ENCODE measurements around the gene CST9L.

CST9L gene

DNA sequence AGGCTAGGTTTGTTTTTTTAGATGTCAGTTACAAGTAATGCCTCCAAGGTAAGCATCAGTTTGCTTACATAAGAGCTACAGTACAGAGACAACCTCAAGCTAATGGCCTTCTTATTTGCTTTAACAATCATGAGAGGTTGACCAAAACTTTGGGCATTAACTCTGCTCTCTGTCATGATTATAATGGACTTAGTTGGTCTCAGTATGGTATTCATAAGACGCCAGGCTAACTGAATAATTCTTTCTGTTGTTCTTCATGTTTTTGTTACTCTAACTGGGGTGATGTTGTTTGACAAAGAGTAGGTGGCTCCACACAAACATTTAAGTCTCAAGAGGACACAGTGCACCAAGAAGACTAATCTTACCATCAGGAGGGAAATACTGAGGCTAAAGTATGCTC is 27.7 kb upstream of the CST9L start:
- Histone ChIP-seq H3K36me3 (ENCODE audit: control insufficient read depth in 1 of 2, insufficient read depth in 2 of 2, low read length in 2 of 2) (no peaks in the 10 kb centered on the region), H3K27me3 (ENCODE audit: insufficient read depth, low read length) (no peaks in the 10 kb centered on the region), H2BK12ac (ENCODE audit: low read length) (no peak overlapping the region), H4K12ac (ENCODE audit: low read depth, low read length) (no peak overlapping the region), H3K4me2 (ENCODE audit: low read length) (no peak overlapping the region), H2AK5ac (ENCODE audit: low read length) (no peak overlapping the region), H3K18ac (ENCODE audit: low read length) (no peak overlapping the region), H3K4me3 (ENCODE audit: low read depth, low read length) (no peak overlapping the region), H3K9ac (ENCODE audit: low read length) (no peak overlapping the region), H2AFZ (ENCODE audit: insufficient read depth, low read length, poor library complexity) (no peak overlapping the region), H3K9me3 (ENCODE audit: insufficient read depth, low read depth, low read length) (peaks cover 2% of the 10 kb centered on the region), H3K79me2 (ENCODE audit: control insufficient read depth, insufficient read depth, low read length, poor library complexity) (no peaks in the 10 kb centered on the region), H2BK120ac (ENCODE audit: insufficient read depth, low read length, poor library complexity) (no peak overlapping the region), H4K8ac (ENCODE audit: low read depth, low read length) (no peak overlapping the region), H3K4ac (ENCODE audit: low read depth, low read length) (no peak overlapping the region), H3K23ac (ENCODE audit: low read length) (no peak overlapping the region), H4K91ac (ENCODE audit: low read depth, low read length) (no peak overlapping the region), H3K4me1 (ENCODE audit: control insufficient read depth in 1 of 2, insufficient read depth in 2 of 2, low read length in 2 of 2) (peaks cover 0 to 1% of the 10 kb centered on the region in 2 experiments), H3K79me1 (ENCODE audit: low read length) (no peaks in the 10 kb centered on the region), H3K27ac (ENCODE audit: low read depth, low read length) (no peak overlapping the region), H2BK5ac (ENCODE audit: low read depth, low read length, poor library complexity) (no peak overlapping the region), H3K14ac (ENCODE audit: low read length) (no peak overlapping the region)
- WGBS (ENCODE audit: extremely low coverage, insufficient coverage, insufficient read length), result no CpG with 5 or more reads among the region's 1 CpG
- DNase-seq, result no peak

DNA sequence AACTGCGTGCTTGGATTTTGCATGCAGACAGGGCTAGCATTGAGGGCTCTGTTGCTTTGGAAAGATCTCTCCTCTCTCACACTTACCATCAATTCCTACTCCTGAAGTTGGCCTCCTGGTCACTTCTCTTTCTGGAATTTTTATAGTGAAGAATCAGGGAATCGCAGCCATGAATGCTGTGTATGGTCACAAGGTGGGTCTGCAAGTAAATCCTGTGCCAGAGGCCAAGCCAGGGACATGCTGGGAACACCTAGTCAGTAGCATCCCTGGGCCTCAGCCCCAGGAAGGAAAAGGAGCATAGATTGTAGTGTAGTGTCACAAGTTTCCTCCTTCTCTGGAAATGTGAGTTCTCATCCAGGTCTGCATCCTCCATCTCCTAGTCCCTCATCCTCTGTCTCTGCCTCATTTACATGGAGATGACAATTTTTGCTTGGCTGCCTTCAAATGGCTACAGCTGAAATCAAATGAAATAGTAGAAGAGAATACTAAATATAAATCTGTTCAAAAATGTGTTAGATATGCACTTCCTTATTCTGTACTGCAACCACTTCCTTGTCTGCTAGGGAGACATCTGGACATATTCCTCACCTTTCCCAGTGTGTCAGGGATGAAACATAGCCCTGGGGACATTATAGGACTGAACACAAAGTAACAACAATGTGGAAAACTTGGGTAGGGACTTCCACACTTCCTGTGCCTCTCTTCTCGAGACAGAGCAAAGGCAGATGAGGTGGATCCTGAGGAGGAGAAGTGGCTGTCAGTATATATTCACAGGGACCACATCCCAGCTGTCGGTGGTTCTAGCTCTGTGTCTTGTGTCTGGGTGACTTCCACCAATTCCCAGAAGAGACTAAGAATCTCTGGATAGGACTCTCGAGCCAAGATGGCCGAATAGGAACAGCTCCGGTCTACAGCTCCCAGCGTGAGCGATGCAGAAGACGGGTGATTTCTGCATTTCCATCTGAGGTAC is 20.4 kb upstream of the CST9L start:
- DNase-seq, result no peak
- H2BK5ac ChIP-seq (ENCODE audit: low read depth, low read length, poor library complexity), result no peak overlapping the region

DNA sequence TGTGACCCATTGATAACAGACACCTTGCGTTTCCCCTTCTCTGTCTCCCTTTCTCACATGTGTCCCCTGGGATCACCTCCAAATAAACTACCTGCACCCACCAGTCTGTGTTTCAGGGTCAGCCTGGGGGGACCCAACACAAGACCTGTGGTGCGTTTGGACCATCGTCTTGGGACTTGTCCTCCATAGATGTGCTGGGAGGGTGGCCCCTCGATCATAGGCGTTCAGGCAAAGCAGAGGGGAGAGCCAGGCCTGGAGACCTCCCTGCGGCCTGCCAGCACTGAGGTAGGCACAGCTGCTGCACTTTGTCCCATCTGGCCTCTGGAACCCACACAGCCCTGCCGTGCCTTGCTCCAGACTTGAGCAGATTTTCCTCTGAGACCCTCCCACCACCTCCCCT is 19.3 kb upstream of the CST9L start:
- Histone ChIP-seq H4K12ac (ENCODE audit: low read depth, low read length) (no peak overlapping the region), H3K4ac (ENCODE audit: low read depth, low read length) (no peak overlapping the region), H2AK5ac (ENCODE audit: low read length) (no peak overlapping the region), H2AFZ (ENCODE audit: insufficient read depth, low read length, poor library complexity) (no peak overlapping the region), H2BK12ac (ENCODE audit: low read length) (no peak overlapping the region), H3K9ac (ENCODE audit: low read length) (no peak overlapping the region), H3K79me1 (ENCODE audit: low read length) (no peaks in the 10 kb centered on the region), H3K27ac (ENCODE audit: low read depth, low read length) (no peak overlapping the region), H3K36me3 (ENCODE audit: control insufficient read depth in 1 of 2, insufficient read depth in 2 of 2, low read length in 2 of 2) (no peaks in the 10 kb centered on the region), H3K4me1 (ENCODE audit: control insufficient read depth in 1 of 2, insufficient read depth in 2 of 2, low read length in 2 of 2) (no peaks in the 10 kb centered on the region), H3K4me3 (ENCODE audit: low read depth, low read length) (no peak overlapping the region), H3K18ac (ENCODE audit: low read length) (no peak overlapping the region), H4K91ac (ENCODE audit: low read depth, low read length) (no peak overlapping the region), H4K8ac (ENCODE audit: low read depth, low read length) (no peak overlapping the region), H2BK5ac (ENCODE audit: low read depth, low read length, poor library complexity) (no peak overlapping the region), H3K14ac (ENCODE audit: low read length) (no peak overlapping the region), H3K23ac (ENCODE audit: low read length) (no peak overlapping the region), H2BK120ac (ENCODE audit: insufficient read depth, low read length, poor library complexity) (no peak overlapping the region), H3K9me3 (ENCODE audit: insufficient read depth, low read depth, low read length) (no peaks in the 10 kb centered on the region), H3K27me3 (ENCODE audit: insufficient read depth, low read length) (no peaks in the 10 kb centered on the region), H3K79me2 (ENCODE audit: control insufficient read depth, insufficient read depth, low read length, poor library complexity) (no peaks in the 10 kb centered on the region), H3K4me2 (ENCODE audit: low read length) (no peak overlapping the region)
- whole genome bisulfite sequencing (ENCODE audit: extremely low coverage, insufficient coverage, insufficient read length), result no CpG with 5 or more reads among the region's 7 CpGs
- no peak for DNase-seq

More for the DNA sequence above, 20.4 kb upstream of the CST9L start:
- Histone ChIP-seq H3K27ac (ENCODE audit: low read depth, low read length) (no peak overlapping the region), H3K27me3 (ENCODE audit: insufficient read depth, low read length) (no peaks in the 10 kb centered on the region), H3K23ac (ENCODE audit: low read length) (no peak overlapping the region), H2AK5ac (ENCODE audit: low read length) (no peak overlapping the region), H3K36me3 (ENCODE audit: control insufficient read depth in 1 of 2, insufficient read depth in 2 of 2, low read length in 2 of 2) (no peaks in the 10 kb centered on the region), H3K18ac (ENCODE audit: low read length) (no peak overlapping the region), H3K9ac (ENCODE audit: low read length) (no peak overlapping the region), H2BK12ac (ENCODE audit: low read length) (no peak overlapping the region), H2AFZ (ENCODE audit: insufficient read depth, low read length, poor library complexity) (no peak overlapping the region), H4K8ac (ENCODE audit: low read depth, low read length) (no peak overlapping the region), H3K4ac (ENCODE audit: low read depth, low read length) (no peak overlapping the region), H3K79me1 (ENCODE audit: low read length) (no peaks in the 10 kb centered on the region), H3K4me1 (ENCODE audit: control insufficient read depth in 1 of 2, insufficient read depth in 2 of 2, low read length in 2 of 2) (no peaks in the 10 kb centered on the region), H2BK120ac (ENCODE audit: insufficient read depth, low read length, poor library complexity) (no peak overlapping the region), H3K79me2 (ENCODE audit: control insufficient read depth, insufficient read depth, low read length, poor library complexity) (no peaks in the 10 kb centered on the region), H3K9me3 (ENCODE audit: insufficient read depth, low read depth, low read length) (no peaks in the 10 kb centered on the region), H3K4me3 (ENCODE audit: low read depth, low read length) (no peak overlapping the region), H4K91ac (ENCODE audit: low read depth, low read length) (no peak overlapping the region), H3K14ac (ENCODE audit: low read length) (no peak overlapping the region), H3K4me2 (ENCODE audit: low read length) (no peak overlapping the region), H4K12ac (ENCODE audit: low read depth, low read length) (no peak overlapping the region)
- no CpG with 5 or more reads among the region's 10 CpGs for WGBS (ENCODE audit: extremely low coverage, insufficient coverage, insufficient read length)

DNA sequence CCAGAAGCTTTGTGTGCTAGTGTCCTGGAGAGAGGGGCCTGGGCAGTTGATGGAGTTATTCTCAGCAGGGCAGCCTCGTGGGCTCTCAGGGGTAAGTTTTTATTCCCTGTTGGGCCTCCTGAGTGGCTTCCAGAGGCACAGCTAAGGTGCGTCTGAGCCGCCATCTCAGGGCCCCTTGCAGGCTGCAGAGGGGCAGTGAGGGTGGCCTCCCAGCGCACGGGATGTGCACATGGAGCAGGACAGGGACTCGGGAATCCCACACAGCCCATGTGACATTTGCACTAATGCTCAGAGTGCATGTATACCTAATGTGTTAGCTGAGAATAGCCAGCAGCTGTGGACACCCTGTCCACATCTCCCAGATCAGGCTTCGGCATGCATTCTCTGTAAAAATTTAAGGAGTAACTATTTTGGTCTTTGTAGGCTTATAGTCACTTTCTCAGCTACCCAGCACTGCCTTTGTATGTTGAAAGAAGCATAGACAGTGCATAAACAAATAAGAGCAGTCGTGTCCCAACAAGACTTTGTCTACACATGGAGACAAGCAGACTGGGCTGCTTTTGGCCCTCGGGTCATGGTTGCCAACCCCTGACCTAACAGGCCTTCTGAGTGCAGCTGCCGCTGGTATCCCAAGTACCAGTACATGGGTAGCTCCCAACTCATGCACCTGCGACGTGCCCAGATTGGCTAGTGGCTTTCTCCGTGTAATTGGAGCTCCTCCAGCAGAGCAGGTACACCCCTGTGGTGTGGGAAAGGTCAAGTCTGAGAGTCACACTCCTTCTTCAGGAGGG is 18.6 kb upstream of the CST9L start:
- H3K14ac ChIP-seq (ENCODE audit: low read length), result no peak overlapping the region
- no peaks in the 10 kb centered on the region for H3K4me1 ChIP-seq (ENCODE audit: control insufficient read depth in 1 of 2, insufficient read depth in 2 of 2, low read length in 2 of 2)
- no peaks in the 10 kb centered on the region for H3K79me2 ChIP-seq (ENCODE audit: control insufficient read depth, insufficient read depth, low read length, poor library complexity)
- H2BK12ac ChIP-seq (ENCODE audit: low read length), result no peak overlapping the region
- H3K27ac ChIP-seq (ENCODE audit: low read depth, low read length), result no peak overlapping the region
- H3K18ac ChIP-seq (ENCODE audit: low read length), result no peak overlapping the region
- no peak overlapping the region for H3K23ac ChIP-seq (ENCODE audit: low read length)
- H3K36me3 ChIP-seq (ENCODE audit: control insufficient read depth in 1 of 2, insufficient read depth in 2 of 2, low read length in 2 of 2), result no peaks in the 10 kb centered on the region
- H4K8ac ChIP-seq (ENCODE audit: low read depth, low read length), result no peak overlapping the region
- H3K4ac ChIP-seq (ENCODE audit: low read depth, low read length), result no peak overlapping the region
- H2AK5ac ChIP-seq (ENCODE audit: low read length), result no peak overlapping the region
- no peak overlapping the region for H2BK5ac ChIP-seq (ENCODE audit: low read depth, low read length, poor library complexity)
- no peak overlapping the region for H3K9ac ChIP-seq (ENCODE audit: low read length)
- H3K27me3 ChIP-seq (ENCODE audit: insufficient read depth, low read length), result no peaks in the 10 kb centered on the region
- WGBS (ENCODE audit: extremely low coverage, insufficient coverage, insufficient read length), result no CpG with 5 or more reads among the region's 13 CpGs
- peak in 1 of 2 donors; percentile 8 for DNase-seq
- no peaks in the 10 kb centered on the region for H3K9me3 ChIP-seq (ENCODE audit: insufficient read depth, low read depth, low read length)
- H3K79me1 ChIP-seq (ENCODE audit: low read length), result no peaks in the 10 kb centered on the region
- H3K4me3 ChIP-seq (ENCODE audit: low read depth, low read length), result no peak overlapping the region
- no peak overlapping the region for H4K91ac ChIP-seq (ENCODE audit: low read depth, low read length)
- no peak overlapping the region for H2BK120ac ChIP-seq (ENCODE audit: insufficient read depth, low read length, poor library complexity)
- no peak overlapping the region for H2AFZ ChIP-seq (ENCODE audit: insufficient read depth, low read length, poor library complexity)
- no peak overlapping the region for H3K4me2 ChIP-seq (ENCODE audit: low read length)
- no peak overlapping the region for H4K12ac ChIP-seq (ENCODE audit: low read depth, low read length)
